ENCODE measurements around the gene GPR173.

DNA sequence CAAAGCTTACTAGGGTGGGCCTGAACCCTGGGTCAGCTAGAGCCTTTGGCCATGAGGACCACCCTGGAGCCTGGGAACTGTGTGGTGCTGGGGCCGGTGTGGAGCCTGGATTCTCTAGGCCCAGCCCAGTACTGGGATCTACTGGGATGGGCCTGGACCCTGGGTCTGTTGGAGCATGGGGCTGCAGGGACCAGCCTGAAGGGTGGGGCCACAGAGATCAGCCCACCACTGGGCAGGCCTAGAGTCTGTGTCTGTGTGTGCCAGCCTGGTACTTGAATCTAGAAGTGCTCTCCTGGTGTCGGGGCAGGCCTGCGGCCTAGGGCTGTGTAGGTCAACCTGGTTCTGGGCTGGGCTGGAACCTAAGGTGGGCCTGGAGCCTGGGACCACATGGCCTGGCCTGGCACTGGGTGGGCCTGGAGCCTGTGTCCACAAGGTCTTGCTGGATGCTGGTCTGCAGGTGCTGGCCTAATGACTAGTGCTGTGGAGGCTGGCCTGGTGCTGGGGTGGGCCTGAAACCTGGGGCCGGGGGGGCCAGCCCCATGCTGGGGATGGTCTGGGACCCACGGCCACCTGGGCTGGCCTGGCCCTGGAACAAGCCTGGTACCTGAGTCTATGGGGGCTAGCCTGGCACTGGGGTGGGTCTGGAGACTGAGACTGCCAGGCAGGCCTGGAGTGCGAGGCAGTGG, 66.4 kb downstream of the GPR173 start:
- TF ChIP-seq, protein P1, sequence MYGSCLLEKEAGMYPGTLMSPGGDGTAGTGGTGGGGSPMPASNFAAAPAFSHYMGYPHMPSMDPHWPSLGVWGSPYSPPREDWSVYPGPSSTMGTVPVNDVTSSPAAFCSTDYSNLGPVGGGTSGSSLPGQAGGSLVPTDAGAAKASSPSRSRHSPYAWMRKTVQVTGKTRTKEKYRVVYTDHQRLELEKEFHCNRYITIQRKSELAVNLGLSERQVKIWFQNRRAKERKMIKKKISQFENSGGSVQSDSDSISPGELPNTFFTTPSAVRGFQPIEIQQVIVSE (CRISPR knock-in tag; IDR thresholded peaks at IDR 0.05; ENCODE audit: borderline replicate concordance), result no peak
- TF ChIP-seq, protein P2, sequence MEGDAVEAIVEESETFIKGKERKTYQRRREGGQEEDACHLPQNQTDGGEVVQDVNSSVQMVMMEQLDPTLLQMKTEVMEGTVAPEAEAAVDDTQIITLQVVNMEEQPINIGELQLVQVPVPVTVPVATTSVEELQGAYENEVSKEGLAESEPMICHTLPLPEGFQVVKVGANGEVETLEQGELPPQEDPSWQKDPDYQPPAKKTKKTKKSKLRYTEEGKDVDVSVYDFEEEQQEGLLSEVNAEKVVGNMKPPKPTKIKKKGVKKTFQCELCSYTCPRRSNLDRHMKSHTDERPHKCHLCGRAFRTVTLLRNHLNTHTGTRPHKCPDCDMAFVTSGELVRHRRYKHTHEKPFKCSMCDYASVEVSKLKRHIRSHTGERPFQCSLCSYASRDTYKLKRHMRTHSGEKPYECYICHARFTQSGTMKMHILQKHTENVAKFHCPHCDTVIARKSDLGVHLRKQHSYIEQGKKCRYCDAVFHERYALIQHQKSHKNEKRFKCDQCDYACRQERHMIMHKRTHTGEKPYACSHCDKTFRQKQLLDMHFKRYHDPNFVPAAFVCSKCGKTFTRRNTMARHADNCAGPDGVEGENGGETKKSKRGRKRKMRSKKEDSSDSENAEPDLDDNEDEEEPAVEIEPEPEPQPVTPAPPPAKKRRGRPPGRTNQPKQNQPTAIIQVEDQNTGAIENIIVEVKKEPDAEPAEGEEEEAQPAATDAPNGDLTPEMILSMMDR (IDR thresholded peaks at IDR 0.05), result no peak
- TF ChIP-seq, protein P3, sequence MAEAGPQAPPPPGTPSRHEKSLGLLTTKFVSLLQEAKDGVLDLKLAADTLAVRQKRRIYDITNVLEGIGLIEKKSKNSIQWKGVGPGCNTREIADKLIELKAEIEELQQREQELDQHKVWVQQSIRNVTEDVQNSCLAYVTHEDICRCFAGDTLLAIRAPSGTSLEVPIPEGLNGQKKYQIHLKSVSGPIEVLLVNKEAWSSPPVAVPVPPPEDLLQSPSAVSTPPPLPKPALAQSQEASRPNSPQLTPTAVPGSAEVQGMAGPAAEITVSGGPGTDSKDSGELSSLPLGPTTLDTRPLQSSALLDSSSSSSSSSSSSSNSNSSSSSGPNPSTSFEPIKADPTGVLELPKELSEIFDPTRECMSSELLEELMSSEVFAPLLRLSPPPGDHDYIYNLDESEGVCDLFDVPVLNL (CRISPR knock-in tag; IDR thresholded peaks at IDR 0.05; ENCODE audit: borderline replicate concordance, low read depth), result no peak
- TF ChIP-seq CBFB (CRISPR knock-in tag; IDR thresholded peaks at IDR 0.05; ENCODE audit: low read depth) (no peak), FOXJ3 (CRISPR knock-in tag; IDR thresholded peaks at IDR 0.05; ENCODE audit: borderline replicate concordance) (no peak), JUN (CRISPR knock-in tag; IDR thresholded peaks at IDR 0.05) (no peak)
- TF ChIP-seq, protein P4, sequence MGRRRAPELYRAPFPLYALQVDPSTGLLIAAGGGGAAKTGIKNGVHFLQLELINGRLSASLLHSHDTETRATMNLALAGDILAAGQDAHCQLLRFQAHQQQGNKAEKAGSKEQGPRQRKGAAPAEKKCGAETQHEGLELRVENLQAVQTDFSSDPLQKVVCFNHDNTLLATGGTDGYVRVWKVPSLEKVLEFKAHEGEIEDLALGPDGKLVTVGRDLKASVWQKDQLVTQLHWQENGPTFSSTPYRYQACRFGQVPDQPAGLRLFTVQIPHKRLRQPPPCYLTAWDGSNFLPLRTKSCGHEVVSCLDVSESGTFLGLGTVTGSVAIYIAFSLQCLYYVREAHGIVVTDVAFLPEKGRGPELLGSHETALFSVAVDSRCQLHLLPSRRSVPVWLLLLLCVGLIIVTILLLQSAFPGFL (CRISPR knock-in tag; IDR thresholded peaks at IDR 0.05; ENCODE audit: borderline replicate concordance), result no peak

All from WTC11 (cell line).